SU-DHL-6 (cell line): ENCODE data around the gene RASSF3.

ENCODE experiments used
- H2AFZ ChIP-seq: fragments of 200-600 bp; sonication (generic); 2 replicates; pipeline ENCODE4 v1.6.1; 2014; ENCODE audit warnings: low read depth, mild to moderate bottlenecking, moderate library complexity, mixed read lengths, antibody characterized with exemption, low read length; ENCODE audit not compliant: severe bottlenecking
- H3F3A ChIP-seq: fragments of 200-600 bp; shearing (Covaris generic); 2 replicates; pipeline ENCODE4 v1.6.0; 2016; ENCODE audit warnings: antibody characterized with exemption, mild to moderate bottlenecking; ENCODE audit not compliant: insufficient read depth
- H3K27ac ChIP-seq: fragments of 200-600 bp; sonication (generic); 2 replicates; pipeline ENCODE4 v1.5.1; 2016; ENCODE audit warnings: low read depth, mild to moderate bottlenecking, low read length, moderate library complexity, mixed read lengths
- H3K27me3 ChIP-seq: fragments of 200-600 bp; sonication (generic), shearing (Covaris generic); 2 replicates; pipeline ENCODE4 v1.6.0; 2014; ENCODE audit warnings: mild to moderate bottlenecking, low read length
- H3K36me3 ChIP-seq: fragments of 200-600 bp; sonication (generic); 2 replicates; pipeline ENCODE4 v1.6.1; 2014; ENCODE audit warnings: mild to moderate bottlenecking, low read length, mixed read lengths
- H3K4me2 ChIP-seq: fragments of 300-600, 200-600 bp; shearing (Covaris generic), sonication (generic); 2 replicates; pipeline ENCODE4 v1.6.0; 2014; ENCODE audit warnings: low read length, low read depth, mild to moderate bottlenecking; ENCODE audit not compliant: poor library complexity, severe bottlenecking
- H3K4me3 ChIP-seq: fragments of 200-600 bp; sonication (generic); 2 replicates; pipeline ENCODE4 v1.5.1; 2014; ENCODE audit warnings: antibody characterized with exemption, low read length, mild to moderate bottlenecking, mixed read lengths; ENCODE audit not compliant: insufficient read depth, poor library complexity, severe bottlenecking
- H3K79me2 ChIP-seq: fragments of 200-600 bp; sonication (generic); 2 replicates; pipeline ENCODE4 v1.6.1; 2014; ENCODE audit warnings: mild to moderate bottlenecking, low read length, moderate library complexity; ENCODE audit not compliant: insufficient read depth
- H3K9ac ChIP-seq: fragments of 200-600 bp; sonication (generic); 2 replicates; pipeline ENCODE4 v1.7.0; 2014; ENCODE audit warnings: mild to moderate bottlenecking, low read length
- H3K9me2 ChIP-seq: fragments of 200-600 bp; sonication (generic); replicated peaks from 2 replicates; pipeline ENCODE4 v1.6.1; 2014; ENCODE audit warnings: low read length; ENCODE audit not compliant: insufficient read depth
- H3K9me3 ChIP-seq: fragments of 200-600 bp; sonication (generic); 2 replicates; pipeline ENCODE4 v1.6.1; 2014; ENCODE audit warnings: low read length, mixed read lengths; ENCODE audit not compliant: insufficient read depth
- H4K20me1 ChIP-seq: fragments of 200-600 bp; sonication (generic); 2 replicates; pipeline ENCODE4 v1.6.1; 2014; ENCODE audit warnings: low read depth, mild to moderate bottlenecking, antibody characterized with exemption, low read length, moderate library complexity, mixed read lengths
- EZH2phosphoT487 ChIP-seq: fragments of 200-600 bp; sonication (generic), shearing (Covaris generic); conservative IDR thresholded peaks from 2 replicates; pipeline ENCODE4 v1.6.1; 2018; ENCODE audit warnings: mild to moderate bottlenecking, antibody characterized with exemption, low read length, moderate library complexity, mixed read lengths
- TF ChIP-seq, protein P1 (sequence below): fragments of 200-600 bp; sonication (generic); IDR thresholded peaks from one replicate; pipeline ENCODE4 v1.5.1; 2017; ENCODE audit warnings: antibody characterized with exemption, mild to moderate bottlenecking, low read length, moderate library complexity; ENCODE audit not compliant: insufficient read depth, poor library complexity, severe bottlenecking

Gene RASSF3

DNA sequence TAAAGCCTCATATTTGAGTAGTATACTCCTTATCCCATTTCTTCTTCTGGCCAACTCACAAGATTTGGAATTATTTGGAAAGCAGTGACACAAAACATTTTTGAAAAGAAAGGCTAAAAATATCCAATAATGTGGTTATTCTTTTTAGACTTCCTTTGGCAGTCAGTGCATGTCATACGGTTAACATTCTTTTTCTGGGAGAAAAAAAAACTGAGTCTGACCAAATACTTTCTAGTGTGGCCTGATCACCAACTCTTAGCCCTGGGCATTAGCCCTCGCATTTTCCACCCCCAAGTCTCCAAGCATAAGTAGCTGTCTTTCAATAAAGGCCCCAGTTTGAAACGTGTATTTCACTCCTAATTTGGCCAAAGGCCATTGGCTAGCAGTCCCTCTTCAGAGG lies 5.9 kb downstream of the RASSF3 start:
- no peaks in the 10 kb centered on the region for H4K20me1 ChIP-seq
- H3F3A ChIP-seq = peaks cover 63% of the 10 kb centered on the region
- H2AFZ ChIP-seq = no peak overlapping the region
- no peaks in the 10 kb centered on the region for H3K9me3 ChIP-seq
- no peak for TF ChIP-seq EZH2phosphoT487
- TF ChIP-seq, protein P1, sequence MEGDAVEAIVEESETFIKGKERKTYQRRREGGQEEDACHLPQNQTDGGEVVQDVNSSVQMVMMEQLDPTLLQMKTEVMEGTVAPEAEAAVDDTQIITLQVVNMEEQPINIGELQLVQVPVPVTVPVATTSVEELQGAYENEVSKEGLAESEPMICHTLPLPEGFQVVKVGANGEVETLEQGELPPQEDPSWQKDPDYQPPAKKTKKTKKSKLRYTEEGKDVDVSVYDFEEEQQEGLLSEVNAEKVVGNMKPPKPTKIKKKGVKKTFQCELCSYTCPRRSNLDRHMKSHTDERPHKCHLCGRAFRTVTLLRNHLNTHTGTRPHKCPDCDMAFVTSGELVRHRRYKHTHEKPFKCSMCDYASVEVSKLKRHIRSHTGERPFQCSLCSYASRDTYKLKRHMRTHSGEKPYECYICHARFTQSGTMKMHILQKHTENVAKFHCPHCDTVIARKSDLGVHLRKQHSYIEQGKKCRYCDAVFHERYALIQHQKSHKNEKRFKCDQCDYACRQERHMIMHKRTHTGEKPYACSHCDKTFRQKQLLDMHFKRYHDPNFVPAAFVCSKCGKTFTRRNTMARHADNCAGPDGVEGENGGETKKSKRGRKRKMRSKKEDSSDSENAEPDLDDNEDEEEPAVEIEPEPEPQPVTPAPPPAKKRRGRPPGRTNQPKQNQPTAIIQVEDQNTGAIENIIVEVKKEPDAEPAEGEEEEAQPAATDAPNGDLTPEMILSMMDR = no peak
- H3K79me2 ChIP-seq = peaks cover 94% of the 10 kb centered on the region
- no peak overlapping the region for H3K9ac ChIP-seq
- no peaks in the 10 kb centered on the region for H3K9me2 ChIP-seq
- 0 out of 2 replicates have a peak, but pooled peaks cover 2% of the 10 kb centered on the region for H3K36me3 ChIP-seq
- peak overlapping the region; percentile 33 for H3K27ac ChIP-seq
- no peaks in the 10 kb centered on the region for H3K27me3 ChIP-seq
- no peak overlapping the region for H3K4me3 ChIP-seq
- H3K4me2 ChIP-seq = no peak overlapping the region

DNA sequence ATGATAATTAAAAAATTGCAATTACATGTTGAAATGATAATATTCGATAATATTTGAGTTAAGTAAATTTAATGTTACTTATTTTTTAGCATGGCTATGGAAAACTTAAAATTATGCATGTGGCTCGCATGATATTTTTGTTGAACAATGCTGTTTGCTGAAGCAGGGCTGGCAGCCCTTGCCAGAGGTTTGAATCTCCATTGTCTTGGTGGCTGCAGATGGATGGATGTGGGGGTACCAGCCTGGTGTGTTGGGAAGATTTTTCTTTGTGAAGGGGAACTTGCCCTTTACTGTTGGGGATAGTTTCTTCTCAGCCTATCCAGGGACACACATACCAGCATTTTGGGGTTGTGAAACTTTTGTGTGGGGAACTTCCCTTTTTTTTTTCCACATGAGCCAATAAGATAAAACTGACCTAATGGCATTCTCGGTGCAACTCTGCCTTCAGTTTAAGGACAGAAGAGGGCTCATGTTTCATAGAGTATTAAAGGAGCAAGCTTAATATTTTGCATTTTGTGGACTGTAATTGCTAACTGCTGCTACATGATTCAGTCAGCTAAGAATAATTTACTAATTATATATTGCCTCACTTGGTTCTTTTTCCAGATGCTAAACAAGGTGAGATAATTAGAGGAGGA lies 8.8 kb downstream of the RASSF3 start:
- peak overlapping the region; percentile 20 for H3K4me3 ChIP-seq

DNA sequence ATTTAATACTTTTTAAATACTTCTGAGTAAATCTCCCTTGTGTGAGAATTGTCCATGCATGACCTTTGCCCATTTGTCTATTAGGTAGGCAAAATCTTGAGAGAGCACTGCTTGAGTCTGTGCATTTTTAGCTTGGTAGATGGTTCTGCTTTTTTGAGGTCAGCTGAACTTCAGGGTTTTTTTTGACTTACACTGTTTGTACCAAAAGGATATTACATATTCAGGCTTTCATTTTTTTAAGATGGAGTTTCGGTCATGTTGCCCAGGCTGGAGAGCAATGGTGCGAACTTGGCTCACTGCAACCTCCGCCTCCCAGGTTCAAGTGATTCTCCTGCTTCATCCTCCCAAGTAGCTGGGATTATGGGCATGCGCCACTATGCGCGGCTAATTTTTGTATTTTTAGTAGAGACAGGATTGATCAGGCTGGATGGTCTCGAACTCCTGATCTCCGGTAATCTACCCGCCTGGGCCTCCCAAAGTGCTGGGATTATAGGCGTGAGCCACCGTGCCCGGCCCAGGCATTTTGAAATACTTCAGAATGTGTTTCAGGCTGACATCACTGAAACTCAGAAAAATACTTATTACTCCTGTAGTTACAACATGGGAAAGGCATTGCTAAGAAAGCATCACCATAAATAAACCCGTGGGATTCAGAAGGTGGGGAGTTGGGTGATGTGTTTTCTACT lies 11.1 kb downstream of the RASSF3 start:
- TF ChIP-seq, protein P1 = no peak
- no peak for TF ChIP-seq EZH2phosphoT487
- no peaks in the 10 kb centered on the region for H3K27me3 ChIP-seq
- H3K4me2 ChIP-seq = peak overlapping the region; percentile 61
- H3K9ac ChIP-seq = peak overlapping the region; percentile 38
- no peak overlapping the region for H2AFZ ChIP-seq
- H3K9me2 ChIP-seq = no peaks in the 10 kb centered on the region
- H4K20me1 ChIP-seq = no peaks in the 10 kb centered on the region
- peak overlapping the region; percentile 70 for H3K27ac ChIP-seq
- no peaks in the 10 kb centered on the region for H3K9me3 ChIP-seq
- no peaks in the 10 kb centered on the region for H3K36me3 ChIP-seq
- peak overlapping the region; percentile 39 for H3K4me3 ChIP-seq
- peaks cover 92% of the 10 kb centered on the region for H3K79me2 ChIP-seq
- H3F3A ChIP-seq = peaks cover 34% of the 10 kb centered on the region

More for the DNA sequence above, 8.8 kb downstream of the RASSF3 start:
- no peaks in the 10 kb centered on the region for H3K9me3 ChIP-seq
- H2AFZ ChIP-seq = no peak overlapping the region
- 0 out of 2 replicates have a peak overlapping the region, but pooled peaks have one; percentile 0 for H3K9ac ChIP-seq
- no peaks in the 10 kb centered on the region for H3K9me2 ChIP-seq
- no peaks in the 10 kb centered on the region for H3K27me3 ChIP-seq
- TF ChIP-seq EZH2phosphoT487 = no peak
- TF ChIP-seq, protein P1 = no peak
- H3K27ac ChIP-seq = peak overlapping the region; percentile 70
- H3F3A ChIP-seq = peaks cover 48% of the 10 kb centered on the region
- peak overlapping the region; percentile 61 for H3K4me2 ChIP-seq
- peaks cover 92% of the 10 kb centered on the region for H3K79me2 ChIP-seq
- no peaks in the 10 kb centered on the region for H4K20me1 ChIP-seq
- H3K36me3 ChIP-seq = 0 out of 2 replicates have a peak, but pooled peaks cover 2% of the 10 kb centered on the region
